Measurements from ENCODE around the gene EPAS1. TPM values are rescaled to one million over a fixed set of nuclear protein-coding genes. Genes with fewer than 3 reads are reported as not detected.

Gene EPAS1
- total RNA-seq, 4 donors from 2014 or later = 126 to 249 (median 148) TPM

DNA sequence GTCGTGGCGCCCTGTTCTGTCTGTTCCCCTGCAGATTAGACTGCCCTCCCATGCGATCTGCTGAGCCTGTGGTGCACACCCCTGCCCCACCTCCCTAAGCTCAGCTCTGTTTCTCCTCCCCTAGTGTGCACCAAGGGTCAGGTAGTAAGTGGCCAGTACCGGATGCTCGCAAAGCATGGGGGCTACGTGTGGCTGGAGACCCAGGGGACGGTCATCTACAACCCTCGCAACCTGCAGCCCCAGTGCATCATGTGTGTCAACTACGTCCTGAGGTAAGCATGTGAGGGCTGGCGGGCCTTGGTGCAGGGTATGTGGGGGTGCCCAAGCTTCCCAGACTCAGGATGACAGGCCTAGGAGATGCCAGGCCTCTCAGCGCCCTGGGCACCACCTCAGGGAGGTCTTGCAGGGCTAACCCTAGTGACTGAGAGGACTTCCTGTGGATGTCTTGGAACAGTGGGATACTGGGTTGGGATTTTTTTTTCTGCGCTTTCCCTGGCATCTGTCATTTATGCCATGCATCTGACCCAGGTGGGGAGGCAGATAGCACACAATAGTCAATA is 78.4 kb downstream of the EPAS1 start:
- intact Hi-C loops (cut with DNase I; ENCODE audit: low total_unique reads) = no loop called here
- DNase-seq (ENCODE audit: low spot score in 2 of 2) = no peak
- WGBS, 2 donors = 92 to 95% methylated on average over 12 of the region's 12 CpGs
- no peak for TF ChIP-seq CTCF (IDR thresholded peaks at IDR 0.05)
- no peak for TF ChIP-seq POLR2A (IDR thresholded peaks at IDR 0.05)
- no peak overlapping the region for H3K4me3 ChIP-seq (ENCODE audit: low read depth, poor library complexity, severe bottlenecking)

- no peak for TF ChIP-seq CTCF (IDR thresholded peaks at IDR 0.05)
- TF ChIP-seq POLR2A (IDR thresholded peaks at IDR 0.05) = no peak
- intact Hi-C loops (cut with DNase I; ENCODE audit: low total_unique reads) = no loop called here
- DNase-seq (ENCODE audit: low spot score in 2 of 2) = no peak
- WGBS, 2 donors = 68 to 76% methylated on average over 7 of the region's 7 CpGs
- H3K4me3 ChIP-seq (ENCODE audit: low read depth, poor library complexity, severe bottlenecking) = no peak overlapping the region
These were observed 79.4 kb downstream of the EPAS1 start for GRCh38 chr2:46376586-46376985.

GRCh38 chr2:46377101-46377581 is 79.9 kb downstream of the EPAS1 start:
- WGBS, 2 donors = 74 to 79% methylated on average over 11 to 12 of the region's 12 CpGs
- no peak for DNase-seq (ENCODE audit: low spot score in 2 of 2)
- intact Hi-C loops (cut with DNase I; ENCODE audit: low total_unique reads) = no loop called here
- no peak overlapping the region for H3K4me3 ChIP-seq (ENCODE audit: low read depth, poor library complexity, severe bottlenecking)
- TF ChIP-seq CTCF (IDR thresholded peaks at IDR 0.05) = no peak
- TF ChIP-seq POLR2A (IDR thresholded peaks at IDR 0.05) = no peak

DNA sequence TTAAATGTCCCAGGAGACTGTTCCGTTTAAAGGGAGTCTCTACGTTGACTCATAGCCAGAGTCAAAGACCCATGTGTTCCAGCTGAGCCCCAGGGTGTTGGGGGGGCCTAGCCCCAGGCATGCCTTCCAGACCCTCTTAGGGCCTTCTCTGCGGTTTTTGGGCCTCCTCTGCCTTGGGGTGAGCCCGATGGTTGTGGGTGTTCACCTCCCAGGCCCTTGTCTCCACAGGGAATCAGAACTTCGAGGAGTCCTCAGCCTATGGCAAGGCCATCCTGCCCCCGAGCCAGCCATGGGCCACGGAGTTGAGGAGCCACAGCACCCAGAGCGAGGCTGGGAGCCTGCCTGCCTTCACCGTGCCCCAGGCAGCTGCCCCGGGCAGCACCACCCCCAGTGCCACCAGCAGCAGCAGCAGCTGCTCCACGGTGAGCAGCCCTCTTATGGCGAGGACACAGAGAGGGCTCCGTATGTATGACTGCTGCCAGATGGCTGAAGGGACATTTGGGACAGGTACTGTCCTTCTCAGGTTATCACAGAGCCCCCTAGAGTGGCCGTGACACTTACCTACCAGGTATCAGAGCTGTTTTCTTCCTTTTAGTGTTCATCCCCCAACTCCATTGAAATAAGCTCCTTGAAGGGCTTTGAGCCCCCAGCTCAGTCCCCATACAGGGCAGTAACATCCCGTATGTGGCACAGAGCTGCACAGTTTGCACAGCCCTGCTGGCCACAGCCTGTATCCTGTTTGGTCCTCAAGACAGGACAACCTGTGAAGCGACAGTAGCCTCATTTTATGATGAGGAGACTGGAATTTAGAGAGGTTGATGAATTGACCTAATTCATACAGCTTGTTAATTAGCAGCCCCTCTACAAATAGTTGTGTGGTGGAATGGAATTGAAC is 80.7 kb downstream of the EPAS1 start:
- intact Hi-C loops (cut with DNase I; ENCODE audit: low total_unique reads) = no loop called here
- DNase-seq (ENCODE audit: low spot score in 2 of 2) = no peak
- WGBS, 2 donors = 76 to 86% methylated on average over 9 to 16 of the region's 16 CpGs
- no peak for TF ChIP-seq POLR2A (IDR thresholded peaks at IDR 0.05)
- no peak for TF ChIP-seq CTCF (IDR thresholded peaks at IDR 0.05)
- no peak overlapping the region for H3K4me3 ChIP-seq (ENCODE audit: low read depth, poor library complexity, severe bottlenecking)

GRCh38 chr2:46378616-46379015 is 81.4 kb downstream of the EPAS1 start:
- intact Hi-C loops (cut with DNase I; ENCODE audit: low total_unique reads) = no loop called here
- no peak for DNase-seq (ENCODE audit: low spot score in 2 of 2)
- no peak overlapping the region for H3K4me3 ChIP-seq (ENCODE audit: low read depth, poor library complexity, severe bottlenecking)
- no peak for TF ChIP-seq CTCF (IDR thresholded peaks at IDR 0.05)
- 65 to 79% methylated on average over 3 of the region's 3 CpGs for WGBS, 2 donors
